ENCODE results near the gene CRACR2A.
A peak's percentile ranks its signal among the peaks of the same experiment; 100 is the strongest.

CRACR2A gene

DNA sequence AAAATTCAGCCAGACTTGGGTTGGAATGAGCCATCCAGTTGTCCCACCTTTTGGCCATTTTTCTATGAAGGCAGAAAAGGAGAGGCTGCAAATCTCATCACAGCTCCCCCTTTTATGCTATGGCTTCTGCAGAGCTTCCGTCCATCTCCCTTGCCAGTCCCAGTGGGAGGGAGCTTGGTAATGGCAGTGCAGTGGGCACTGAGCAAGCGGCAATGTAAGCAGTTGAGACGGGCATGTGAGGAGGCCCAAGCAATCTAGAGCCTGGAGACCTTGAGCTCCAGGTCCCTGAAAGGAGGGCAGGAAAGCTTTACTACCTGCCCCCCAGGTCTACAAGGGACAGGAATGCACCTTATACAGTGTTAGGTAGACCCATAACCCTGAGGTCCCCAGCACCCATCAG, 73.1 kb downstream of the CRACR2A start:
- no peaks in the 10 kb centered on the region for H3F3A ChIP-seq (ENCODE audit: insufficient read depth, low read length)
- H3K9ac ChIP-seq (ENCODE audit: low read length) = no peak overlapping the region
- TF ChIP-seq, protein P1, sequence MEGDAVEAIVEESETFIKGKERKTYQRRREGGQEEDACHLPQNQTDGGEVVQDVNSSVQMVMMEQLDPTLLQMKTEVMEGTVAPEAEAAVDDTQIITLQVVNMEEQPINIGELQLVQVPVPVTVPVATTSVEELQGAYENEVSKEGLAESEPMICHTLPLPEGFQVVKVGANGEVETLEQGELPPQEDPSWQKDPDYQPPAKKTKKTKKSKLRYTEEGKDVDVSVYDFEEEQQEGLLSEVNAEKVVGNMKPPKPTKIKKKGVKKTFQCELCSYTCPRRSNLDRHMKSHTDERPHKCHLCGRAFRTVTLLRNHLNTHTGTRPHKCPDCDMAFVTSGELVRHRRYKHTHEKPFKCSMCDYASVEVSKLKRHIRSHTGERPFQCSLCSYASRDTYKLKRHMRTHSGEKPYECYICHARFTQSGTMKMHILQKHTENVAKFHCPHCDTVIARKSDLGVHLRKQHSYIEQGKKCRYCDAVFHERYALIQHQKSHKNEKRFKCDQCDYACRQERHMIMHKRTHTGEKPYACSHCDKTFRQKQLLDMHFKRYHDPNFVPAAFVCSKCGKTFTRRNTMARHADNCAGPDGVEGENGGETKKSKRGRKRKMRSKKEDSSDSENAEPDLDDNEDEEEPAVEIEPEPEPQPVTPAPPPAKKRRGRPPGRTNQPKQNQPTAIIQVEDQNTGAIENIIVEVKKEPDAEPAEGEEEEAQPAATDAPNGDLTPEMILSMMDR (IDR thresholded peaks at IDR 0.05; ENCODE audit: low read length) = no peak
- TF ChIP-seq EZH2 (IDR thresholded peaks at IDR 0.05; ENCODE audit: borderline replicate concordance, low read length) = no peak
- H3K27me3 ChIP-seq (ENCODE audit: insufficient read depth, low read length) = no peaks in the 10 kb centered on the region
- H3K9me2 ChIP-seq (ENCODE audit: low read depth, low read length) = no peaks in the 10 kb centered on the region
- H3K27ac ChIP-seq (ENCODE audit: low read depth, low read length, poor library complexity, severe bottlenecking) = no peak overlapping the region
- H4K20me1 ChIP-seq (ENCODE audit: insufficient read depth, low read length) = no peaks in the 10 kb centered on the region
- no peak overlapping the region for H3K4me2 ChIP-seq (ENCODE audit: low read length)
- H3K4me1 ChIP-seq (ENCODE audit: insufficient read depth, low read length, severe bottlenecking) = no peaks in the 10 kb centered on the region
- H3K9me3 ChIP-seq (ENCODE audit: low read length) = no peaks in the 10 kb centered on the region
- H2AFZ ChIP-seq (ENCODE audit: low read length) = no peak overlapping the region
- H3K36me3 ChIP-seq (ENCODE audit: insufficient read depth, low read length) = peaks cover 31% of the 10 kb centered on the region; the same call in 1 of the 2 replicates
- H3K4me3 ChIP-seq (ENCODE audit: low read depth, low read length, poor library complexity, severe bottlenecking) = no peak overlapping the region
- no peaks in the 10 kb centered on the region for H3K79me2 ChIP-seq (ENCODE audit: insufficient read depth, low read length)

DNA sequence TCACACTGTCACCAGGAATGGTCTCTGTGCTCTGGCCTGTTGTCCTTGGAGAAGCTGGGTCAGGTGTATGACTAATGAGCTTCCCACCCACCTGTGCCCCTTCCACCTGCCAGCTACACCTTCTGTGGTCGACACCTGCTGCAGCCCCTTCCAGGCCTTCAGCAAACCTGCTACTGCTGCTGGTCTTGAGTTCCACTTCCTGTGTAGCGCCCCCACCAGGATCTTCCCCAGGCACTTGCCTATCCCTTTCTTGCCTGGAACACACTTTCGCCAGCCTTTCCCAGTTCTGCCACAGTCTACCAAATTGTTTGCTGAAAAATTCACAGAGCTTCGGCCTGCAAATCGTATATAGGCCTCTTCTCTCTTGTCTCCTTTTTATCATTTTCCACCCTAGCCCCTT, 75.3 kb downstream of the CRACR2A start:
- Histone ChIP-seq H3K79me2 (ENCODE audit: insufficient read depth, low read length) (no peaks in the 10 kb centered on the region), H3K9me2 (ENCODE audit: low read depth, low read length) (no peaks in the 10 kb centered on the region), H3K27me3 (ENCODE audit: insufficient read depth, low read length) (no peaks in the 10 kb centered on the region)

DNA sequence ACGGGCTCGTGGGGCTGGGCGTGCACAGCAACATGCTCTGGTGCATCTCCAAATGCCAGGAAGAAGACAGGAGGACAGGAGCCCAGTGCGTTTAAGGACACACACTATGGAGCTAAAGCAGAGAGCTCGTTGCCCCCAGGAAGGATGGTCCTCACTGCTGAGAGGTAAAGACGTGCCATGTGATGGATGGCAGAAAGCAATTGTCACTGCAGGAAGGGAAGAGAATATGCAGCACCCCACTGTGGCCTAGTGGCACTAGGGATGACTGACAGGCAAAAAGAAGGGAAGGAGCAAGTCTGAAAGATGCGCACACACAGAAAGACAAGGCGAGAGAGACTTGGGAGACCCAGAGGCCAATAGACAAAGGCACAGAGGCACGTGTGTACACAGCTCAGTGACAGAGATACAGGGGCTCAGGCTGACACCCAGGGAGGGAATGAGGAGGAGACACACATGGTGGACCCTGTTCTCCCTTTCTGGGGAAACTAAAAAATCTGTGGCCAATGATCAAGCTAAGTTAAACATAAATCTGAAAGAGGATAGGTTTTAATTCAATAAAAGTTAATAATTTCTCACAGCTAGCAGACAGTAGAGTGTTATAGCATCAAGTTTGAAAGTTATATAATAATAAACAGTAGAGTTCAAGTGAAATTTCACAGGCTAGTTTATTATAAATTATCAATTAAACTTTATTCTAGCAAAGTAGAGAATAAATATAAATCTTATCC, 78.8 kb downstream of the CRACR2A start:
- Histone ChIP-seq H3K4me3 (ENCODE audit: low read depth, low read length, poor library complexity, severe bottlenecking) (no peak overlapping the region), H4K20me1 (ENCODE audit: insufficient read depth, low read length) (no peaks in the 10 kb centered on the region), H3K27me3 (ENCODE audit: insufficient read depth, low read length) (no peaks in the 10 kb centered on the region), H3K4me2 (ENCODE audit: low read length) (no peak overlapping the region), H3K9me2 (ENCODE audit: low read depth, low read length) (no peaks in the 10 kb centered on the region), H3K27ac (ENCODE audit: low read depth, low read length, poor library complexity, severe bottlenecking) (no peak overlapping the region), H3F3A (ENCODE audit: insufficient read depth, low read length) (no peaks in the 10 kb centered on the region), H3K9me3 (ENCODE audit: low read length) (no peaks in the 10 kb centered on the region), H3K9ac (ENCODE audit: low read length) (no peak overlapping the region), H2AFZ (ENCODE audit: low read length) (no peak overlapping the region), H3K36me3 (ENCODE audit: insufficient read depth, low read length) (peaks cover 47% of the 10 kb centered on the region; the same call in 1 of the 2 replicates), H3K79me2 (ENCODE audit: insufficient read depth, low read length) (no peaks in the 10 kb centered on the region), H3K4me1 (ENCODE audit: insufficient read depth, low read length, severe bottlenecking) (no peaks in the 10 kb centered on the region)
- TF ChIP-seq, protein P1 (IDR thresholded peaks at IDR 0.05; ENCODE audit: low read length) = no peak
- TF ChIP-seq EZH2 (IDR thresholded peaks at IDR 0.05; ENCODE audit: borderline replicate concordance, low read length) = no peak

More for the DNA sequence above, 75.3 kb downstream of the CRACR2A start:
- H2AFZ ChIP-seq (ENCODE audit: low read length) = no peak overlapping the region
- no peaks in the 10 kb centered on the region for H3F3A ChIP-seq (ENCODE audit: insufficient read depth, low read length)
- no peak overlapping the region for H3K4me2 ChIP-seq (ENCODE audit: low read length)
- no peaks in the 10 kb centered on the region for H3K4me1 ChIP-seq (ENCODE audit: insufficient read depth, low read length, severe bottlenecking)
- H4K20me1 ChIP-seq (ENCODE audit: insufficient read depth, low read length) = no peaks in the 10 kb centered on the region
- H3K4me3 ChIP-seq (ENCODE audit: low read depth, low read length, poor library complexity, severe bottlenecking) = no peak overlapping the region
- no peak overlapping the region for H3K27ac ChIP-seq (ENCODE audit: low read depth, low read length, poor library complexity, severe bottlenecking)
- H3K36me3 ChIP-seq (ENCODE audit: insufficient read depth, low read length) = peaks cover 44% of the 10 kb centered on the region; the same call in 1 of the 2 replicates
- H3K9me3 ChIP-seq (ENCODE audit: low read length) = no peaks in the 10 kb centered on the region
- no peak for TF ChIP-seq EZH2 (IDR thresholded peaks at IDR 0.05; ENCODE audit: borderline replicate concordance, low read length)
- TF ChIP-seq, protein P1 (IDR thresholded peaks at IDR 0.05; ENCODE audit: low read length) = peak; percentile 14; the same call in 1 of the 2 replicates
- H3K9ac ChIP-seq (ENCODE audit: low read length) = no peak overlapping the region

Measured in OCI-LY1 (cell line).